Measurements from ENCODE around the gene HLX.

DNA sequence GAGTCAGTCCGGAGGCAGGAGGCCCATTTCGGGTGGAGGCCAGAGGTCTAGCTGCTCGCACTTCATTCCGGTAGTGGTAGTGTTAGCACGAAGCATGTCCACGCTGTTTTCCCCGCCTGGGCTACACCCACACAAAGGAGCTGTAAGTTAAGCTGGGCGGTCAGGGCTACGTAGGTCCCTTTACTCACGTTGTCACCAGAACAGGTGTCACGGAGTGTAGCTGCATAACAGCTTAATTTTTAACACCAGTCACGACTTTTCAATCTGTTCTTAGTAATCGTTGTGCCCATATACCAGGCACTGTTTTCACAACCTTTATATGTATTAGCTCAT lies 15.6 kb downstream of the HLX start:
- TF ChIP-seq CTCF (IDR thresholded peaks at IDR 0.05) = no peak
- TF ChIP-seq POLR2A (IDR thresholded peaks at IDR 0.05) = no peak

Measured in right lobe of liver (tissue), 4 donors.